Hippocampal formation (tissue), 2 donors: Measurements from ENCODE around the gene HNF4A.
"Not testable (repeated sequence)": the region's sequence is repeated elsewhere in the genome, so short reads cannot be mapped to it uniquely, and the experiment has no call there.

Source experiments
- DNase-seq, 2 donors: peaks; one replicate each; lab custom pipeline; 2025; lab: John Stamatoyannopoulos, UW

HNF4A gene

GRCh38 chr20:44470327-44470726, 114.8 kb downstream of the HNF4A start:
- DNase-seq: no peak

DNA sequence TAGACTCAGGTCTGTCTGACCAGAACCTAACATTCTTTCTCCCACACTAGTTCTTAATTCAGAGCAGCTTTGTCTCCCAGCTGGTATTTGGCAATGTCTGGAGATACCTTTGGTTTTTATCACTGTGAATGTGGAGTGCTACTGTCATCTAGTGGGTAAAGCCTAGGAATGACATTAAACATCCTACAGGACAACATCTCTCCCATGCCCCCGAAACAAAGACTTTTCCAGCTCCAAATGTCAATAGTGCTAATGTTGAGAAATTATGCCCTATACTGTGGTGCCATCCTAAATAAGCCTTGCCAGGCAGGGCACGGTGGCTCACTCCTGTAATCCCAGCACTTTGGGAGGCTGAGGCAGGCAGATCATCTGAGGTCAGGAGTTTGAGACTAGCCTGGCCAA, 116.0 kb downstream of the HNF4A start:
- DNase-seq: peak in 1 of 2 donors; percentile 32

DNA sequence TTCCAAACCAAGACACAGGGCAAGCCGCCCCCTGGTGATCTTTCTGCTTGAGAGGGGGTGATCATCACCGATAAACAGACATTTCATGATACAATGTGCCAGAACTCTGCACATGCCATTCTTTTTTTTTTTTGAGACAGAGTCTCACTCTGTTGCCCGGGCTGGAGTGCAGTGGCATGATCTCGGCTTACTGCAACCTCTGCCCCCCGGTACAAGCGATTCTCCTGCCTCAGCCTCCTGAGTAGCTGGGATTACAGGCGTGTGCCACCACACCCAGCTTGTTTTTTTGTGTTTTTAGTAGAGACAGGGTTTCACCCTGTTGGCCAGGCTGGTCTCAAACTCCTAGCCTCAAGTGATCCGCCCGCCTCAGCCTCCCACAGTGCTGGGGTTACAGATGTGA, 116.8 kb downstream of the HNF4A start:
- not testable (repeated sequence) for DNase-seq

GRCh38 chr20:44475372-44475693, 119.8 kb downstream of the HNF4A start:
- no peak for DNase-seq

GRCh38 chr20:44475694-44476560, 120.4 kb downstream of the HNF4A start, which contains the start of gene TTPAL:
TTPAL (plus strand) TSS chr20:44475874; CDS start chr20:44480000, 4,126 bp downstream.
- DNase-seq: peak; percentile 63 to 82

- DNase-seq: no peak
Observed at GRCh38 chr20:44477151-44477550, 121.7 kb downstream of the HNF4A start.

- DNase-seq: no peak
Observed at GRCh38 chr20:44478206-44478605, 122.7 kb downstream of the HNF4A start.

GRCh38 chr20:44479643-44480042, 124.1 kb downstream of the HNF4A start:
- DNase-seq: no peak

GRCh38 chr20:44480097-44480496, 124.6 kb downstream of the HNF4A start:
- no peak for DNase-seq

DNA sequence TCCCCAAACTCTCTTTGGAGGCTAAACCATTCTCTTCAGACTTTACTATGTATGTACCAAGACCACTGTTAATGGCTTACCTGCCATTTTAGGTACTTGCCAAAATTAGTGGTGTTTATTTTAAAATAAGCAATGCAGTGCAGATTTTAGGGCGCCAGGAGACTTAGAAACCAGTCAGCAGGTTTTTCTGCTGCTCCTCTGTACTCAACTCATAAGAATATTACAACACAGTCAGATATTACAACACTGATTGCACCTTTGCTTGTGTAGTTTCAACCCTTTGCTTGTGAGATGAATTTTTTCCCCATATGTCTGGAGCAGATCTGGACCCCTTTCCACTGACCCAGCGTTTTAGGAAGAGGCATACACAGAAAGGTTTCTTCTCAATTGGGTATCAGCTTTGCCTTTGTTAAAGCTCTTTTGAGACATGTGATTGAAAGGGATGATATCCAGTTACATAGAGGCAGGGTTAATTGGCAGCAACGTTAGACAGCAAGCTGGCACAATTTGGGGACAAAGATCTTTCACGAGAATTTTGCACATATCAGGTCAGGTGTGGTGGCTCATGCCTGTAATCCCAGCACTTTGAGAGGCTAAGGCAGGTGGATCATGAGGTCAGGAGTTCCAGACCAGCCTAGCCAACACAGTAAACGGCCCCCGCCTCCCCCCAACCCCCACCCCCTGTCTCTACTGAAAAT, 126.4 kb downstream of the HNF4A start:
- DNase-seq: no peak

GRCh38 chr20:44483112-44483511, 127.6 kb downstream of the HNF4A start:
- DNase-seq: no peak
